ENCODE data around the gene NLGN1.

NLGN1 gene

DNA sequence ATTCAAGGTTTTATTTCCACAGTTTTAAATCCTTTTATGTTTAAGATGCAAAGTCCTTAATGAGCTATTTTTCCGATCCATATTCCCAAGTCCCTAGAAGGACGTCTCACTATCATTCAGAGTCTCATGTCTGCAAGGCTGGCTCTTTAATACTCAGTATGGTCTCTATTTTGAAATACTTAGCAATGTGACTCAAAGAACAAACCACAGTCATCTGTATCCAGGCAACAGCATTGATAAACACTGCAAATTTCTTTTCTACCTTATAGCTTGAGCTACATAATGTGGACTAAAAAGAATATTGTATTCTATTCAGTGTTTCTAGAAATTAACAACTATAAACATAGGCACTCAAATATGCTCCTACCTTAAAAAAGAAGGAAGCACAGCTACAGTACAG, 873.3 kb downstream of the NLGN1 start:
- DNase-seq (ENCODE audit: low read depth, low spot score): no peak

DNA sequence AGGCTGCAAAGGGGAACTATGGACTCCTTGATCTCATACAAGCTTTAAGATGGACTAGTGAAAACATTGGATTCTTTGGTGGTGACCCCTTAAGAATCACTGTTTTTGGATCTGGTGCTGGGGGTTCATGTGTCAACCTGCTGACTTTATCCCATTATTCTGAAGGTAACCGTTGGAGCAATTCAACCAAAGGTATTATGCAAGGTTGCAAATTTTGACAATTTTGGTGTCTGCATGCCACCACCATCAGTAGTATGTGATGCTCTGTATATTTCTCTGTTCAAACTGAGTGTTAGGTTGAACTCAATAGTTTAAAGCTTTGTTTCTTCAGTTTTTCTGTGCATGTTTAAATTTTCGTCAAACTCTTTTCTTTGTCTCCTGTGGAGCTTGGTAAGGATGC, 877.8 kb downstream of the NLGN1 start:
- no peak for DNase-seq (ENCODE audit: low read depth, low spot score)

DNA sequence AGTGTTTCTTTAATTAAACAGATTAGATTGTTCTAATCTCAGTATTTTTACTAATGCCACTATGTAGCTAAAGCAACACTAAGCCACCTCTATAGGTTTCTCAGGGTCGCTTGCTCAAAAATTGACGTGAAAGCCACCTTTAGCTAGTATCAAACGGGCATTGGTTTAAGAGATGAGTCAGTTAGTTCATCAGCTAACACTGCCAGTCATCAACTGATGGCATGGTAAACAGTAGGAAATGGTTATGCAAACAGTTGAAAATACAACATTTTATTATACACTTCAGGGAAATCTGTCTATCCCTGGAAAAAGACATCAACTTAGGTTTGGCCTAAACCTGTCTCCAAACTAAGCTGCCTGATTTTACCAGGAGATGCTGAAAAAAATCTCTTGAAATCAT, 879.3 kb downstream of the NLGN1 start:
- no peak for DNase-seq (ENCODE audit: low read depth, low spot score)

DNA sequence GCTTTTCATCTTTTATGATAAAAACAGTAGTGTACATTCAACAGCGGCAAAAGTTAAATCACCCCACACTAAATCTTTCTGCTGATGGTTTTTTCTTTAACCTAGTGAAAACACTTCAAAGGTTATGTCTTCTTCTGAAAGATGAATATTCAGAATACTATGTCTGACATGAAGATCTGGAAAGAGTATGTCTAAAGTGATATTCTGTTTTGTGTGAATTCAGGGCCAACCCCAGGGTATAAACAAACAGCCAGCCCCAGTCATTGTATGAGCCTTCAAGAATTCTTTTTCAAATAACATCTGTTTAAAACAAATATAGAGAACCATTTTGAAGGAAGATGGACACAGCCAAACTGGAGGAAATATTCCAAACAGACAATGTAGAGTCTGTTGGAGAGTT, 880.5 kb downstream of the NLGN1 start:
- no peak for DNase-seq (ENCODE audit: low read depth, low spot score)

DNA sequence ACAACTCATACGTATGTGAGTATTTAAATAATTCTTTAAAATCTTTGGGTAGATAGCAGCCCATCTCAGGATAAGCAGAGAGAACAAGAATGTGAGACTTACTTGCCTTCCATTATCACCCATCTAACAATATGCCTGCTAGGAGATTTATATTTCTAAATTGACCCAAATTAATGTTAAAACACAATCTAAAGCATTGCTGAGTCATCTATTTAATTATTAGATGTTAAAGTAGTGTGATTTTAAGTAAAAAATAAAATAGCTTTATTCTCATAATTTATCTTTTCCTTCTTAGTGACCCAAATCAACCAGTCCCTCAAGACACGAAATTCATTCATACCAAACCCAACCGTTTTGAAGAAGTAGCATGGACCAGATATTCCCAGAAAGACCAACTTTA, 882.6 kb downstream of the NLGN1 start:
- DNase-seq (ENCODE audit: low read depth, low spot score): no peak

DNA sequence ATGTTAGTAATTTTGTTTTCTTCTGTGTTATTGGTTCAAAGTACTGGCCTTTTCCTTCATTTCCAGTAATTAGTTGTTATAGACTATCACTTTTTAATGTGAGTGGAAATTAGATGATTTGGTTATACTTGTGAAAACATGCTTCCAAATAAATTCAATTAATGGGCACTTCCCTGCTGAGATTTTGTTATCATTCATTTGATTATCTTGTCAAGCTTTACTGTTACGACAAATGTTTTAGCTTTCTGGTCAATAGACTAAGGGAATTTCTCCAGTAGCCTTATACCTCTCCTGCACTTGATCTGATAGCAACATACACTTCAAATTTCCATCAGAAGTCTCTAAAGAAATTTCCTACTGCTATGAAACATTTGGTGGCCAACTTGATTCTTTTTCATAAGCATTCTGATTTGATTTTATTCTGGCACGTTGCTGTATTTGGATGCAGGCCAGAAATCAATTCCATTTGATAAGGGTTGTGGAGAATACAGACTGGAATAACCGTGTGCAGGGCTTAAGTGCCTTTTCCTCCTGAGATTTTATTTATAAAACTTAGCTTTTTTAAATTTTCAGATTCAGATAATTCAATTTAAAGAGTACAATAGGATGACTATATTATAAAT, 887.8 kb downstream of the NLGN1 start:
- no peak for DNase-seq (ENCODE audit: low read depth, low spot score)

DNA sequence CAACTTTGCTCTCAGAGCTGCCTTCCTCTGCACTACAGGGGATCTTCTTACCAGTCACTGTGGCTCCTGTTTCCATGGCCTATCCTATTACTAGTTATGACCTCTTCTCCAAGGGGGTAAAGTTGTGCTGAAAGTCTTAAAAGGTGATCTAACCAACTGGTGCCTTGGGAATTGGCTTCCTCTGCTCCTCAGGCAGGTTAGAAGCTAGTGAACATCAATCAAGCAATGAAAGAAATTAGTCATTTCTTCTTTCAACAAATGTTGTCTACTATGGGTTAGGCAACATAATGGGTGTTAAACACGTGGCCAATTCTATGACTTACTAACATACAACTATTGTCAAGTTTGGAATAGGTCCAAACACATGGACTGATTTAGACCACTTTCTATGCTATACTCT, 890.2 kb downstream of the NLGN1 start:
- no peak for DNase-seq (ENCODE audit: low read depth, low spot score)

DNA sequence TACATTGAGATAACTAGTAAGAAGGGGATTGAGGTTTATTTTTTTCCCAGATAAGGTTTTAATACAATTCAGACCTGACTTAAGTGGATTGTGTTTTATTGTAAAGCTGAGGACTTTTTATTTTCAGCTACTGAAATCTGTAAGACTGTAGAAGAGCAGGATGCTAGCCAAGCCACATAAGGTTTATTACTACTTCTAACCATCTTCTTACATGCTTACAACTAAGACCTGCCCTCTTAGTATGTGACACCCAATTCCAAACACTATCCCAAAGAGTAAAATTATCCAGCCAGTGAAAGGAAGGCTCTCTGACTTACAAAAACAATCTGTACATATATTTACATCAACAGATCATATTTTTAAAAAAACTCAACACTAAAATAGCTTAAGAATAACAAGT, 897.1 kb downstream of the NLGN1 start:
- DNase-seq (ENCODE audit: low read depth, low spot score): no peak

DNA sequence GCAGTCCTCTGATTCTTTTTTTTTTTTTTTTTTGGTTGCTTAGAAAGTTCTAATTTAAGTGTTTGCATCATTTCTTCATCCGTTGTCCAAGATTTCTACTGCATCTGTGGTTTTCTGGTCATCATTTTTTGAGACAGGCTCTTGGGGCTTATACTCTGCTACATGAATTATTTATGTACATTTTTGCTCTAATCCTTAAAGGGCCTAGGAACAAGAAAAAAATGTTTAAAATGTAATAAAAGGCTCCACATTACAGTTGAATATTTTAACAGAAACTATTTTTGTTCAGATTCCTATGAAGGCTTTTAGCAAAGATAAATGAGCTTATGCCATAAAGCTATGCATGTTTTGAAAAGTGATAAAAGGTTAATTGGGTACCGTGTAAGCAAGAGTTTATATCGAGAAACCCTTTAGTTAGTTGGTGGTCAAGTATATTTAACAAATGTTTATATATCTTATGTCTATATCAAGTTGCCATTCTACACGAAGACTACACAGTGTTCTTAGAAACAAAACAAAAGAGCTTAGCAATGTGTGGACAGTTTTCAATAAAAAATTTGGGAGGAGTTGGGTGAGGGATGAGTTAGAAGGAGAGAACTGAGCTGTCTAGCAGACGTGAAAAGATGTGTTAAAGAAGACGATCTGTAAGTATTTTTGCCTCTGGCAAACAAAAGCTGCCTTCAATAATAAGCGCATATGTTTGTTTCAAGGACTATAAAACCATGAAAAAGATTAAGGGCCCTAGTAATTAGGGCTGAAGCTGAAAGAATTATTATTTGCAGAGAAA, 898.0 kb downstream of the NLGN1 start:
- no peak for DNase-seq (ENCODE audit: low read depth, low spot score)

DNA sequence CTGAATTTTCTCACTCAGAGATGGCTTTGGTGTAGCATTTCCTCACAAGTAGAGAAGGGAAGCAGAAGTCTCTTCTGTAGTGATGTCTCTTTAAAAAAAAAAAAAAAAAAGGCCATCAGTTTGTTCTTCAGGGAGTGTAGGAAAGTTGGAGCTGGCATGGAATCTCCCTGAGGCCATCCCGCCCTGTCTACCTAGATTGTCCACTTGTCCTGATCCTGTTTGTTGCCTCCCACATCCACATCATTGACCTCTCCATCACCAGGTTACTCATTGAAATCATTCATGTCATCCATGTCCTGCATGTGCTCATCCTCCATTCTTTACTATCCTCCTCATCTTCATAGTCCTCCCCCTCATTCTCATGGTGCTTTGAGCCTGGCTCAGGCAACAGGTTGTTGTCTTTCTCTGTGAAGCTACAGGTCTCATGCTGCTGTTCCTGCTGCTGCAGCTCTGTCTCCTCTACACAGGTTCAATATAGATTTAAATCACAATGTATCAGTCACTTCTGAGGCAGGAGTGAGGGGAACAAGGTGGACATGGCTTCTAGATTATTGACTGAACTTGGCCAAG, 905.3 kb downstream of the NLGN1 start:
- DNase-seq (ENCODE audit: low read depth, low spot score): no peak

DNA sequence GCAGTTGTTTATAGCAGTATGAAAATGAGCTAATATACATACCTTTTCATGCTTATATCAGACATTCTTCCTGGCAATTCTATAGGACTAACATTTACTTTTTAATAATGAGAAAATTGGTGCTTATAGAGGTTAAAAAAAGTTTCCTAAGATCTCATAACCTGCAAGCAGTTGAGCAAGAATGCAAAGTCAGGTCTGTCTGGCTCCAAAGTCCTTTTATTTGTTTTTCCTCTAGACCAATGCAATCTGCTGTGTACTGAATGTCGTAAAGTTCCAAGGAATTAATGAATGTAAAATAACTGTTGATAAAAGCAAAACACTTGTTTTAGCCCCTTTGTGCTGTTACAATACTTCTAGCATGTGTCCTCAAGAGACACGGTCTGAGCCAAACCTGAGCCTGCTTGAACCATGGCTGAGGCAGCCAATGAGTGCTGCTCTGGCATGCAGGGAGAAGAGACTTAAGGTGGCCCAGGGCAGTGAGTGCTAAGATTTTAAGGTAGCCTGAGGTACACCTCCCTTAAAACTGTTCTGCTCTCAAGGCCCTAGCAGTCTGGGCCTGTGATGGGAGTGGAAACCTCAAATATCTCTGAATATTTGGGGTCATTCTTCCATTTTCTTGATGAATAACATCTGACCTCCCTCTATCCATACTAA, 906.5 kb downstream of the NLGN1 start:
- no peak for DNase-seq (ENCODE audit: low read depth, low spot score)

DNA sequence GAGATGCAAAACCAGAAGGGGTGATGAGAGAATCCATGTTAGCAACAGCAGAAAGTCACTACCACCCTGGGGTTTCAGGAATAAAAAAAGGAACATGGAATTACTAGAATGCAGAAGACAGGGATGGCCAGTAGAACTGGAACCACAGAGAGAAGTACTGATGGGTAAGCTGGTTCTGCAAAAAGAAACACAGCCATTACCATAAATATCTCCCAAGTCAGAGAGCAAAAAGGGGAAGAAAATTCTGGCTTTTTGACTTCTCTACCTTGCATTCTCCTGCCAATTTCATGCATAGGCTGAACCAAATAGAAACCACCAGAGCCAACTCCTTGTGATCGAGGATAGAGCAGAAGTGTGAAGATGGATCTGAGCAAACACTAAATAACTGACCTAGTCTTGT, 911.2 kb downstream of the NLGN1 start:
- no peak for DNase-seq (ENCODE audit: low read depth, low spot score)

DNA sequence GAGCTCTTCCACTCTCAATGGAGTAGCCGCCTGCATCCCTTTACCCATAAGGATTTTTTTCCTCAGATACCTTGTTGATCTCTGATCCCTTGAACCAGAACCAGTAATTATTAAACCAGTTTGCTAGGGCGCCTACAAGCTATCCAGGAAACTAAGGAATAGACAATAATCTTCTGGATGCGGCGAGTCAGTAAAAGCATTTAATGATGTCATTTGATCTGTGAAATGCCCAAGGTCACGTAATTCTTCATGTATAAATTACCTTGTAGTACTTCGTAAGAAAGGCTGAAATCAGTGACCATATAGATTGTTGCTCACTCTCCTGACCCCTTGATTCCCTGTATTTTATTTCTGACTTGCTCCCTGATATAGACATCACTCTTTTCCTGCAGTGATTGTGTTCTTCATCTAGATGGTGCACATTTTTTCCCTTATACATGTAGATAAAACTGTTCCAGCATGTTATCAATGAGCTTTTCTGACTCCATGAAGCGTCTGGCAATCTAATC, 913.0 kb downstream of the NLGN1 start:
- no peak for DNase-seq (ENCODE audit: low read depth, low spot score)

DNA sequence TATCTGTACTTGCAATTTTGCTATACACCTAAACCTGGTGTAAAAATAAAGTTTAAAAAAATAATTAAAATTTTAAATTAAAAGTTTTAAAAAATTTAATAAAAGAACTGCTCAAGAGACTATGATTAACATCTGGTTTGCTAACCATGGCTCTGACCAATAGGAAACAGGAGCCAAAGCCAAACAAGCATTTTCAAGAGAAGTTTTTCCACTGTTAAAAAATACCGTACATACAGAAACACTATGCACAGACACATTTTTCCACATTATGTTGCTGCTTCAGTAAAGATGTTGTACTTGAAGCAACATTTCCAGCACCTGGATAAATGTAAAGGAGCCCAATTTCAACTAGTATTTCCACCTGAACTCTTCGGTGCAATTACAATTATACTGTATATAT, 917.7 kb downstream of the NLGN1 start:
- no peak for DNase-seq (ENCODE audit: low read depth, low spot score)

DNA sequence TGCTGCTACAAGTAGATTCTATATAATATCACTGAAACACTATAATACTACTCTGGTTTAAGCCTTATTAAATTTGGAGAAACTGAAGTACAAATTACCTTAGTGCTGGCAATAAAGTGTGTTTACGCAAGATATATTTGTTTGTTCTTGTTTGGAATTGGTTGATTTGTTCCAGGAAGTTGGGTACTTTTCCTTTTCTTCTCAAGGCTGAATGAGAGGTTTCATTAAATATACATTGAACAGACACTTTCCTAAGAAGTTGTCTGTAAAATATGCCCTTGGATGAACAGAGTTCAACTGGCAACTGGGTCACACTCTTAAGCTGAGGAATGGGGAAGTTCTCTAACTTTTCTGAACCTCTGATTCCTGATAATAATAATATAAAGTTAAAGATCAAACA, 919.5 kb downstream of the NLGN1 start:
- DNase-seq (ENCODE audit: low read depth, low spot score): no peak

DNA sequence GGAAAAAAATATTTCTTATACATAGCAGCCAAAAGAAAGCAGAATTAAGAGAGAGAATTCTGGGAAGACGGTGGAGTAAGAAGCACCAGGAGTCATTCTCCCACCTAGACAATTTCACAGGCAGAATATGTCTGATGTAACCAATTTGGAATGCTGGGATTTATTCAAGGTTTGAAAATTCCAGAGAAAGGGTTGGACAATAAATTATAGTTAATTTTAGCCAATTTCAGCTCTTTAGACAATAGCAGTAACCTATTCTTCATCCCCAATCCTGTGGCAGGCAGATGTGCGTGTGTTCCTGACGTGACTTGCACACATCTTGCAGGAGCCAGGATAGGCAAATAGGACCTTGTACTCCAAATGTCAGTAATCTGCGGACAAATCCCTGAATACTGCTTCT, 920.6 kb downstream of the NLGN1 start:
- no peak for DNase-seq (ENCODE audit: low read depth, low spot score)

DNA sequence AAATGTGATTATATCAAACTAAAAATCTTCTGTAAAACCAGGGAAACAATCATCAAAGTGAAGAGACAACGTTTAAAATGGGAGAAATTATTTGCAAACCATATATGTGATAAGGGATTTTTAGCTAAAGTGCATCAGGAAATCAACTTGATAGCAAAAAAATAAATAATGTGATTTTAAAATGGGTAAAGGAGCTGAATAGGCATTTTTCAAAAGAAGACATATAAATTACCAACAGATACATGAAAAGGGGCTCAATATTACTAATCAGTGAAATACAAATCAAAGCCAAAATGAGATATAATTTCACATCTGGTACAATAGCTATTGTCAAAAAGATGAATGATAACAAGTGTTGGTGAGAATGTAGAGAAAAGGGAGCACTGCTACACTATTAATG, 924.0 kb downstream of the NLGN1 start:
- no peak for DNase-seq (ENCODE audit: low read depth, low spot score)

DNA sequence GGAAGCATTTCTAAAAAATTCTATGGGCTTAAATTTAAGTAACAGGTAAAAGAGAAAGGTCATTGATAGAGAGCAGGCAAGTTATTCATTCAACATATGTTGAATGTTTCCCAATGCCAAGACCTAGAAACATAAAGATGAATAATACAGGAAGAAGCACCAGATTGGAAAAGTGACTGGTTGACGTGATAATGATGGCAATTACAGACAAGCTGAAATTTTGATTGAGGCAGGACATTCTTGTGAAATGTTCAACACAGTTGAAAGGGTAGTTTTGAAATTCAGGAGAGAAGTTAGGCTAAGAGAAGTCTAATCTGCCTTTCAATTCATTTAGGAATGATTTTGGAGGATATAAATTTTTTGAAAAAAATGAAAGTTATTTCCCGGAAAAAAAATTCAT, 925.2 kb downstream of the NLGN1 start:
- no peak for DNase-seq (ENCODE audit: low read depth, low spot score)

DNA sequence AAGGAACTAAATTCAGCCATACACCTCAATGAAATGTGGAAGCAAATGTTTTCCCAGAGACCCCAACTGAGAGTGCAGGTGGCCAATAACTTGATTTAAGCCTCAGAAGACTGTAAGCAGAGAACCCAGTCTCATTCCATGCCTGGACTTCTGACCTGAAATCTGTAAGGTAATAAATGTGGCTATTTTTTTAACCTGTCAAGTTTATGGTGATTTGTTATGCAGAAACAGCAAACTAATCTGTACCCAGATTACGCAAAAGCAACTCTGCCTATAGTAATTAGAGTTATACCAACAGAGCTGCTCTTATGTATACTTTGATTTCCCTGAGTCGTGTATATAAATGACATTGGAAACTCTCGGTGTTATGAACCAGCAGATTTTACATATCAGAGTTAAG, 927.6 kb downstream of the NLGN1 start:
- no peak for DNase-seq (ENCODE audit: low read depth, low spot score)

DNA sequence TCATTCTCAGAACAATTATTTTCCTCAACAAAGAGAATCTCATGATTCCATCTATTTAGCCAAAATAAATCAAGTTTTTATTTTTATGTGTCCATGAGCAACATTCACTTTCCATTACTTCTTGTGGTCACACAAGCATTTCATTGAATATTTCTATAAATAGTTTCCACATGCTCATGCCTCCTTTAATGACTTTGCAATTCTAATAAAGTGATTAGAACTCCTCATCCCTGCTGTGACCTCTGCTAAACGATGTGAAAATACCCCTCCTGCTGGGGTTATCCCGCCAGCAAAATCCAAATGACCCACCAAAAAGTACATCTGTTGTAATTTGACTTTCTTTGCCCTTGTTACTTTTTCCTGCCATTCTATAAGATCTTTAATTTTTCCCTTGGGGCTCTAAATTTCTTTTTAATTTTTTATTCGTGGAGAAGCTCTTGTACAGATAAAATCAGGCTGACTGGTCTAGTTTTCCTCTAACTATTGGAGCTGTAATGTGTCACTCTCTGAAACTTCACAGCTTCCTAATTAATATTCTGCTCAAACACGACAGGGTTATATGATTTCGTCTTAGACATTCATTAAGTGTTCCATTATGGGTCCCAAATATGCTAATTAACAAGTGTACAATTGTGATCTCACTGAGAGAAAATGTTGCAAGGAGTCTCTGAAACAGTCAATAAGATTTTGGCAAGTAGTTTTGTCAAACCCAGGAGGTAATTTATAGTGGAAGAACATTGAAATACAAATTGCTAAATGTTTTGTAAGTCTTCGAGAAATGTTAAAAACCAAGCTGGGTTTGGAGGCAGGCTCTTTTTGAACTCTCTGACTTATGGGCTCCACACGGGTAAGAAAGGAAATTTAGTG, 928.5 kb downstream of the NLGN1 start:
- peak; percentile 6 for DNase-seq (ENCODE audit: low read depth, low spot score)

DNA sequence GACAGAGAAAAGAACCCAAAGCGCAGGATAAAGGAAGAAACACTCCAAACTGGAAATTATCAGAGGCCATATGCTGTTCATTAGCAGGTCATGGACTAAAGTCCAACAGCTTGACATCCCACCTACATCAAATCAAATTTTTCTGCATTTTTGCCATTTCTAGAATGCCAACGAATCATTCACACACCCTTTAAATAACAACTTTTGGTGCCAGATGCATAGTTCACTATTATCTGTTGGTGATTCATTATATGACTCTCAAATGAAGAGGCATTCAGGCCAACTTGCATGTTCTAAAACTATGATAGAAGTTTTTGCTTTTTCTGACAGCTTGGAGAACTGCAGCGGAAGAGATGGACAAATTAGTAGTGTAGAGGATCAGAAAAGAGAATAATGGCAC, 931.8 kb downstream of the NLGN1 start:
- DNase-seq (ENCODE audit: low read depth, low spot score): no peak

DNA sequence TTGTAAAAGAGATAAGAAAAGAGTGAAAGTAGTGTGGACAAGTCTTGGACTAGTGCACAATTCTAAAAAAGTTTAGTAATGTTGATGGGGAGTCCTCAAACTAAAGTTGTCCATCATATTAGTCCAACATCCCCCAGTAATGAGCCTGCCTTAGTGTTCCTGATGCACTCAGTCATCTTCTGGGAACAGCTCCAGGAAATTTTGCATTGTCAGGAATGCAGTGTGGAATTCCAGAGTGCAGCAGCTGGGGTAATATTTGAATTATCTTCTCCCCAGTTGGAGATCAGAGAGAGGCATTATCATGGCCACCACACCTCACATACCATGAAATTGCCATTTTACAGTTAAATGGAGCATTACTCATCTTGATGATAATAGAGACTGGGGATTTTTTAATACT, 932.8 kb downstream of the NLGN1 start:
- DNase-seq (ENCODE audit: low read depth, low spot score): peak; percentile 13

All from smooth muscle cell of the brain vasculature (primary cell).